ENCODE data around the gene G0S2. TPM values are rescaled to one million over a fixed set of nuclear protein-coding genes. Genes with fewer than 3 reads are reported as not detected.

The G0S2 gene
- total and polyA plus RNA-seq, 2 of the 8 experiments (the other 6 are each of a cell fraction or from before 2014, with no cell fraction given): 1.0 to 1.7 TPM

DNA sequence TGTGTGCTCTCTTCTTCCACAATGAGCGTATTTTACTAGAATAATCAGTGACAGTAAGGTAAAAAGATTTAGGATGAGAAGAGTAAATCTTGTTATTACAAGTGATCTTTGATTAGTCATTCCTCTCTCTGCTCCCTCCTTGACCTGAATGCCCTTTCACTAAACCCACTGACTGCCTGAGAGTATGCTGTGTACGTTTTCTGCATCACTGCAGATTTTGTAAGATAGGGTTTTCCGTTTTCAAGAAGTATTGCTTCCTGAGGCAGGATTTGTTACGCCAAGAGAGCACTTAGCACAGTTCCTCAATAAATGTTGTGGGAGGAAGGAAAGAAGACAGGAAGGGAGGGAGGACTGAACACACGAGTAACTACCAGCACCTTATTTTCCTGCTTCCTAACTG is 15.3 kb upstream of the G0S2 start (continued):
- no peak for TF ChIP-seq RFX5 (IDR thresholded peaks at IDR 0.05; ENCODE audit: borderline replicate concordance, low read depth, low read length)
- no peak for TF ChIP-seq RAD21 (IDR thresholded peaks at IDR 0.05 in 1 of 2, conservative IDR thresholded peaks at IDR 0.05 in 1 of 2; ENCODE audit: low read depth in 2 of 2, low read length in 2 of 2)
- TF ChIP-seq SIN3A (conservative IDR thresholded peaks at IDR 0.05 in 1 of 2, IDR thresholded peaks at IDR 0.05 in 1 of 2; ENCODE audit: low read depth in 1 of 2, low read length in 2 of 2): no peak

Data from H1 (cell line).